ENCODE measurements around the gene PAFAH2.

PAFAH2 gene

DNA sequence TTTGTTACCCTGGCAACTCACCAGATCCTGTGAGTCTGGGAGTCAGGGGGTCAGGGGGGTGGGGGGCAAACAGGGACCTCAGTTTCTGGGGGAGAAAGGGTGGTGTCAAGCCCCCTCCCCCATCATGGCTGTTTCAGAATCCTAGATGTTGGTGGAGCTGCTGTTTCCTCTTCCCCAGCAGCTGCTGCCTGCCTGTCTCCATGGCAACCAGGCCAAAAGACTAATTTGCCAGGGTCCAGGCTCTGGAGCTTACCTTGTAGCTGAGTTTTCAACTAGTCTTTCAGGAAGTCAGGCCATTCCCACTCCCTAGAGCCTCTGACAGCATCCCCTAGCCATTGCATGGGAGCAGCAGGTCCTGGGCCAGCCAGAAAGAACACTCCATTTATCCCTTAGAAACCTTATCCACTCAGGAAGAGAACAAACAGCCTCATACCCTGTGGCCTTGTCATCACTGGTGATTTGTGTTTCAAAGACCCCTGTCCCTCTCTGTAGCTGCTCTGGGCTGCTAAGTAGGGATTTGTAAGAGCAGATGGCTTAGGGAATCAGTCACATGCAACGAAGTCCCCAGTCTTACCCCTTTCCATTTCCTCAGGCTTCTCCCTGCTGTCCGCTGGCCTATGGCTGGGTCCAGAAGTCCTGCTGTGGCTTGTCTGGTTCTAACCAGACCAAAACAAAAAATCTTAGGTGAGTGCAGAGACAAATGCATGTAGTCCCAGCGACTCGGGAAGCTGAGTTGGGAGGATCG is 70.2 kb downstream of the PAFAH2 start:
- no peak for DNase-seq

- DNase-seq = no peak
Observed at GRCh38 chr1:25926731-25927496, 70.9 kb downstream of the PAFAH2 start.

GRCh38 chr1:25924454-25924853 is 73.4 kb downstream of the PAFAH2 start:
- no peak for DNase-seq

- DNase-seq = peak; percentile 17
Observed at GRCh38 chr1:25922971-25923552, 74.8 kb downstream of the PAFAH2 start.

GRCh38 chr1:25922056-25922970 is 75.5 kb downstream of the PAFAH2 start:
- DNase-seq = peak; percentile 51

DNA sequence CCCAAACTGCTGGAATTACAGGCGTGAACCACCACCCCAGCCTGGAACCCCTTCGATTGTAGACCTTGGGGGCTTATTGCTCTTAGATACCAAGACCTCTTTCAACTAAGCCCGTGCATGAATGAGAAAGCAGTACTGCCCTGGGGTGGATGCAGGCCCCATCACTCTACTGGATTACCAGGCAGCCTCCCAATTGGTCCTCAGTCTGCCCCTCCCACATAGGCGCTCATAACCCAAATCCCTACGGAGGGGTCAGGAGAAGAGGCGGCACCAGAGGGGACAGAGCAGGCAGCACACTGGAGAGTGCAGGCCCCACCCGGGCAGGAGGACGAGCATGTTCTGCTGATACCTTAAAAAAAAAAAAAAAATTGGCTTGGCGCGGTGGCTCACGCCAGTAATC is 79.2 kb downstream of the PAFAH2 start:
- no peak for DNase-seq

DNA sequence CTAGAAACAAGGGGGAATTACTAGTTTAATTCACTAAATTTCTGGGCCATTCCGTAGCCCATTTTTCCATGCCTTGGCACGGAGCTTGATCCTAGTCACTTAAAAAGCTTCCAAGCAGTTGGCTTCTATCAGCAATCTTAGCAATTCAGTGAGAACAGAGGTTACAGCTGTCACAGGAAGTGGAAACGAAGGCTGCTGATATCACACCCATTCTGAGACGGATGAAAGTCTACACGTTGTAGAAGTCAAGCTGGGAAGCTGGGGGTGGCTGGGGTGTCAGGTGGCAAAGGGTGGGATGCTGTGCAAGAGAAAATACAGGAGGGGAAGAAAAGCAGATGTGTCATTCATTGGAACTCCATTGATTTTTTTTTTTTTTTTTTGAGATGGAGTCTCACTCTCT is 79.9 kb downstream of the PAFAH2 start:
- peak; percentile 43 for DNase-seq

- no peak for DNase-seq
Observed at GRCh38 chr1:25916460-25916859, 81.4 kb downstream of the PAFAH2 start.

- no peak for DNase-seq
Observed at GRCh38 chr1:25914074-25914995, 83.5 kb downstream of the PAFAH2 start.

- no peak for DNase-seq
Observed at GRCh38 chr1:25913206-25913605, 84.7 kb downstream of the PAFAH2 start.

DNA sequence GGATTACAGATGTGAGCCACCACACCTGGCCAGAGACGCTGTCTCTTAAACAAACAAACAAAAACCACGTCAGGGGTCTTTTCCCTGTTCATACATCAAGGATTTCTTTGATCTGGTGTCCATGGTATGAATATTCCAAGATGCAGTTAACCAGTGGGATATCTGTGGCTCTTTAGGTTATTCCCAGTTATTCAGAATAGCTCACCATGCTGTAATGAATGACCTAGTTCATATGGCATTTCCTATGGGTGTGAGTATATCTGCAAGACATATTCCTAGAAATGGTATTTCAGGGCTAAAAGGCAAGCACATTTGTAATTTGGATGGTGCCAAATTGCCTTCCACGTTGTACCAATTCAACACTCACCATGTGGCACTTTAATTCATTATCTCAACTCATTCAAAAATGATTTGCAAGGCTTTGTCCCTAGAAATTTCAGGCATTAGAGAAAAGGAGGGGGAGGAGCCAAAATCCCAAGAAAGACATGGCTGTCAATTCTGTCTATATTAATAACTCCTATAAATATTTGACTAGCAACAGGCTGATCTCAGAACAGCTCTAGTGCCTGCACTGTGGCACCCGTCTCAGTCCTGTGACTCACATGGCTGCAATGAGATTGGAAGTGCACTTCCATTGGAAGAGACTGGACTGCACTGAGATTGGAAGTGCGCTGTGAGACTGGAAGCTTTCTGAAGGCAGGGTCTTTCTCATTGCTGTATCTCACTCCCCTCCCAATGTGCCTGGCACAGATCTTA is 85.6 kb downstream of the PAFAH2 start:
- no peak for DNase-seq

- no peak for DNase-seq
Observed at GRCh38 chr1:25911162-25911561, 86.7 kb downstream of the PAFAH2 start.

Measured in activated CD4-positive, alpha-beta T cell treated with anti-CD3 and anti-CD28 coated beads, Interleukin-10, Interleukin-2, amounts not matched to agents 100 ng/mL and 50 ng/mL, durations not matched to agents 16 hours and 8 hours (primary cell).